ENCODE results near the gene MAST4.
"Not testable (repeated sequence)": the region's sequence is repeated elsewhere in the genome, so short reads cannot be mapped to it uniquely, and the experiment has no call there.

Gene MAST4

GRCh38 chr5:66747607-66748006 lies 151.4 kb downstream of the MAST4 start:
- no peak for DNase-seq

GRCh38 chr5:66752668-66753067 lies 156.5 kb downstream of the MAST4 start:
- not testable (repeated sequence) for DNase-seq

- peak; percentile 59 for DNase-seq
Measured at GRCh38 chr5:66757219-66757833, 161.1 kb downstream of the MAST4 start.

- no peak for DNase-seq
Measured at GRCh38 chr5:66757834-66758371, 161.7 kb downstream of the MAST4 start.

- no peak for DNase-seq
Measured at GRCh38 chr5:66769030-66769733, 173.0 kb downstream of the MAST4 start.

- peak; percentile 37 for DNase-seq
Measured at GRCh38 chr5:66769839-66770617, 173.8 kb downstream of the MAST4 start.

- no peak for DNase-seq
Measured at GRCh38 chr5:66777868-66778267, 181.7 kb downstream of the MAST4 start.

- DNase-seq, result peak; percentile 6
Measured at GRCh38 chr5:66779528-66779927, 183.3 kb downstream of the MAST4 start.

- no peak for DNase-seq
Measured at GRCh38 chr5:66788556-66788955, 192.4 kb downstream of the MAST4 start.

GRCh38 chr5:66789434-66789833 lies 193.2 kb downstream of the MAST4 start:
- DNase-seq, result no peak

GRCh38 chr5:66793049-66793448 lies 196.9 kb downstream of the MAST4 start:
- no peak for DNase-seq

GRCh38 chr5:66795682-66796081 lies 199.5 kb downstream of the MAST4 start:
- DNase-seq, result no peak

- DNase-seq, result no peak
Measured at GRCh38 chr5:66796305-66797292, 200.4 kb downstream of the MAST4 start.

GRCh38 chr5:66802941-66803340 lies 206.7 kb downstream of the MAST4 start:
- DNase-seq, result no peak

- no peak for DNase-seq
Measured at GRCh38 chr5:66805514-66806430, 209.6 kb downstream of the MAST4 start.

- DNase-seq, result peak; percentile 68
Measured at GRCh38 chr5:66807743-66808142, 211.6 kb downstream of the MAST4 start.

- no peak for DNase-seq
Measured at GRCh38 chr5:66808663-66809062, 212.5 kb downstream of the MAST4 start.

- no peak for DNase-seq
Measured at GRCh38 chr5:66810151-66810550, 214.0 kb downstream of the MAST4 start.

- no peak for DNase-seq
Measured at GRCh38 chr5:66810848-66811261, 214.7 kb downstream of the MAST4 start.

GRCh38 chr5:66812291-66812690 lies 216.1 kb downstream of the MAST4 start:
- no peak for DNase-seq

GRCh38 chr5:66813306-66813705 lies 217.1 kb downstream of the MAST4 start:
- no peak for DNase-seq

Measured in fibroblast of skin of abdomen (primary cell).